HG03196 (cell line): ENCODE data around the gene PLOD3.

Experiments
- ATAC-seq: cut with Tn5 transposase; IDR thresholded peaks from one replicate; pipeline ENCODE4 v1.9.1; 2021; ENCODE audit not compliant: unreplicated experiment

Gene PLOD3

DNA sequence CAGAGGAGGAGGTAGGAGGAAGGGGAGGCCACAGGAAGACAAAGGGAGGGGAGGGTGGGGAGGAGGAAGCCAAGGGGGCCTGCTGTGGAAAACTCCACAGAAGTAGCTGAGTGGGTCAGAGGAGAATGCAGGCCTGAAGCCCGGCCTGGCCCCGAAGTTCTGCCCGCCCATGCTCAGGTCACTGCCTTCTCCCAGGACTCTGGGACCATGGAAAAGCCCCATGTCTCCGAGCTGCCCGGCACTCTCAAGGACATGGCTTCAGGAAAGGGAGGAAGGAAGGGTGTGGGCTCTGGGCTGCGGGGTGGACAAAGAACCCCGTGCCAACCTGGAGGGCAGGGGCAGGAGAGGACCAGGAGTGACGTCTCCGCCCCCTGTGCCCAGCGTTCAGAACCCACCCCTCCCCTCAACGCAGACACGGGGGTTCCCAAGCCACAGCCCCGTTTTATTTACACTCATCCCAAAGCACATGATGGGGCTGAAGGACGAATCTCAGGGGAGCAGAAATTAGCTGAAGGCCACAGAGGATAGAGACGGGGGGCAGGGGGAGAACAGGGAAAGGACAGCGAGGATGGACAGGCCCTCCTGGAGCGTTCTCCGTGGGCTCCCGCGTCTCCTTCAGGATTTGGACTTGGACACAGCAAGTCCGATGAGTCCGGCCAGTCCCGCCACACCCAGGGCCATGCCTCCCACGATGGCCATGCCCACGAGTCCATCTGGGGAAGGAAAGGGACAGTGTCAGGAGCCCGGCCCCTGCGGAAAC, 22.0 kb upstream of the PLOD3 start:
- ATAC-seq = no peak

DNA sequence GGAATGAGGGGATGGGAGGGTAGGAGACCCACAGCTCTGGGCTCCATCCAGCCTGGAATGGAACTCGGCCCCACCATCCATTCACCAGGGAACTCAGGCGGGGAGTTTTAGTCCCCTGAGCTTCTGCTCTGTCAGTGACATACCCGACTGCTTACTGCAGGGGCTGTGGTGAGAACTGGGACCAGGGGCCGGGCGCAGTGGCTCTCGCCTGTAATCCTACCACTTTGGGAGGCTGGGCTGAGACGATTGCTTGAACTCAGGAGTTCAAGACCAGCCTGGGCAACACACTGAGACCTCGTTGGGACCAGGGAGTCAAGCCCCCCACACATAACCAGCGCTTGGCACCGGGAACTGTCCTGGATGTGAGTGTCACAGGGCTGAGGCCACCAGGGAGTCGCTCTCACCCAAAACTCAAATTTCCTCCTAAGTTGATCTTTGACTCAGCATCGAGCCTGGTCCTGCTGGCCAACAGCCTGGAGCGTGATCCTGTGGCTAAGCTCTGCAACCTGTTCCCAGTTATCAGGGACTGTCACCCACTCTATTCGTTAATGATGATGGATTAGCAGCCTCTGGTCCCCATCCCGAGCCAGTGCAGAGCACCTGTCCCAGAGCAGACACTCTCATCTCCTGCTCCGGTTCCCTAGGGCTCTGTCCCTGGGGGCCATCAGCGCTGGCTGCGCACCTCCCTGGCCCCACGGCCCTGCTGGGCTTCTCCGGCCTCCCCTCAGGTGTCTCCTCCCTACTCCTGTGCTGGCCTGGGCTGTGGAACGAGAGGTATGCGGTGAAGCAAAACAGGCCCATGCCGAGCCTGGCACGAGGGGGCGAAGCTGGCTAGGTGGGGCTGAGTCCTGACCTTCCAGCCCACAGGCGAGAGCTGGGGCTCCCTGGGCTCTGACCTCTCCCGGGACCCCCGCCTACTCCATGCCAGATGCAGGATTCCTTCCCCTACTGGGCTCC, 21.1 kb upstream of the PLOD3 start:
- ATAC-seq = no peak

DNA sequence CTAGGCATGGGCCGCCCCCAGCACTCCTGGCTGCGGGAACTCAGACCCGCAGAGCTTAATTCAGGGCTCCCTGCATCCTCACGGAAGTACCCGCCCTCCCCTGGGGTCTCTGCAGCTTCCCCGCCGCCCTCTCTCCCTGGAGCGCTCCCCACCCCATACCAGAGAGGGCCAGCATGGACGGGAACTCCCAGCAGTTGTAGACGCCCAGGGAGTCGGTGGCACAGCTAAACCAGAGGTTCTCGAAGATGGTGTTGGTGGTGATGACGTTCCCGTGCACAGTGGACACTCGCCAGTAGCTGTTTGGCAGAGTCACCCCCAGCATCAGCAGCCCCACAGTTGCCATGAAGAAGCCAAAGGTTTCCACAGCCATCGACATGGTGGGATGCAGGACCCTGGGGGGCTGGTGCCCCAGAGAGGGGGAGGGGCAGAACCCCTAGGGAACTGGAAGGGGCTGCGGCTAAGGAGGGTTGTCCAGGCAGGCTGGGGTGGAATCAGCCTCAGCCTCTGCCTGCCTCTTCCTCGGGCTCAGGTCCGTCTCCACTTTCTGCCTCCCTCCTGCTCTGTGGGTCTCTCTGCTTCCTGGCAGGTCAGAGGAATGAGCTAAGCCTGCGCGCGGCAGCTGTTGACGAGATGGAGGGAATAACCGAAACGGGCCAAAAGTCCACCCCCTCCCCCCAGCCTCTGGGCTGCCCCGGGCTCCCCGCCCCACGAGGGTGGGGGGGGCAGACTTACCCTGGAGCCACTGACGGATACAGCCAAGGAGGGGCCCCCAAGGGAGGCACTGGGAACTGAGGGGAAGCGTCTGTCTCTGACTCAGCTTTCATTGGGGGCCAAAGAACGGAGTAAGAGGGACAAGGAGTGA, 20.1 kb upstream of the PLOD3 start, which contains the start of gene CLDN15:
Gene CLDN15, minus strand, starts transcription at position 597 of the 862 bp plus-strand sequence. Its CDS starts 221 bp downstream, at position 376.
- no peak for ATAC-seq

DNA sequence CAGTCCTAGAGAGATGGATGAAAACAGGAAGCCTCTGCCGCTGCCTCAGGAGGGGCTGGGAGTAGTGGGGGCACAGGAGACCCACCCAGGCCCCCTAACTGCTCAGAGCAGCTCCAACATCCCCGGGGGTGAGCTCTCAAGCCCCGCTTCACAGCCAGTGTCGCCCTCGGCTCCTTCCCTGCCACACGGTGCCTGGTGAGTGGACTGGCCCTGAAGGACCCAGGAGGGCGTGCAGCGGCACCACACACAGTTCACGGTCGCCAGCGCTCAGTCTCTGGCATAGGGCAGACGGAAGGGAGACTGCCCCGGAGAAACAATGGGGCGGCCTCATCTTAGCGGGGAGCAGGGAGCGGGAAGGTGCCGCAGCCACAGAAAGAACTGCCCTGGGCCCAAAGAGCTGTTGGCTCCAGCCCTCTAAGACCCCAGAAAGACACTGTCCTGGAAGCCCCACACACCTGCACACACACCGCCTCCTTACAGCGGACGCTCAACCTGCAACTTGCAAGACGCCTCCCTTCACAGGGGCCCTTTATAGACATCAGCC, 19.0 kb upstream of the PLOD3 start:
- no peak for ATAC-seq

DNA sequence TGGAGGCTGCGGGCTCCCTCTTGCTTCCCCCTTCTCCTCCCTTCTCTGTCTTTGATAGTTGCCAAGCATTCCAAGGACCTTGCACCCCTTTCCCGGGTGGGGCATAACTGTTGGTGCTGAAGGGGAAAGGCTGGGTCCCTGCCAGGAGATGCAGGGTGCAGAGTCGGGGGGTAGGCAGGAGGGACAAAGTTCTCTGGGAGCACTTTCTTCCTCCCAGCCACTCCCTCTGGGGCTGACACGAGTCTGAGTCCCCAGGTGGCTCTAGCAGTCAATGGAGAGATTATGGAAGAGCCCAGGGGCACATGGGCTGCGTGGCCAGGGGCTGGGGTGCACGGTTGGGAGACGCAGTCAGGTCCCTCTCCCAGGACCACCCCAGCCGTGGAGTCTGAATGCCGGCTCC, 18.1 kb upstream of the PLOD3 start:
- no peak for ATAC-seq

DNA sequence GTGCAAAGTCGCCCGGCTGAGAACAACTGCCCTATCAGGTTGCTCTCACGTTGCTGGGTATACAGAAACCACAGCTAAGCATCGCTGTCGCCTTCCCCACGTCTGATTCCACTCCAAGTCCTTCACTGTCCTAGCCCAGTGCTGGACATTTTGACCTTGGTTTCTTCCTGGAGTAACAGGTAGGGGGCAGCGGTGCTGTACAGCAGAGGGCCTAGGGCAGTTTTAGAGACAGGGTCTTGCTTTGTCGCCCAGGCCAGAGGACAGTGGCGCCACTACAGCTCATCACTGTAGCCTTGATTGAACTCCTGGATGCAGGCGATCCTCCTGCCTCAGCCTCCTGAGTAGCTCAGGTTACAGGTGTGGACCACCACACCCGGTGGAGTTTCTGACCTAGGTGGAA, 17.7 kb upstream of the PLOD3 start:
- ATAC-seq = no peak

DNA sequence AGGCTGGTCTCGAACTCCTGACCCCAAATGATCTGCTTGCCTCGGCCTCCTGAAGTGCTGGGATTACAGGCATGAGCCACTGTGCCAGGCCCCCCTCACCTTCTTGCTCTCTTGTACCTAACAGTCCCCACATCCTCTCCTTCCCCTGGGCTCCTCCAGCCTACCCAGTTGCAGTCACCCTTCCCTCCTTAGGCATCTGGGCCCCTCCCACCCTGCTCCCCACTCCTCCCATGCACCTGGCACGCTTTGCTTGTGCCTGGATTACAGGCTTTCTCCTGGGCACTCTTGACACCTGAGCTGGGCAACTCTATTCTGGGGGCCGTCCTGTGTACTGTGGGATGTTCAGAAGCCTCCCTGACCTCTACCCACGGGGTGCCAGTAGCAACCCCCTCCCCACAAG, 17.3 kb upstream of the PLOD3 start:
- ATAC-seq = no peak

DNA sequence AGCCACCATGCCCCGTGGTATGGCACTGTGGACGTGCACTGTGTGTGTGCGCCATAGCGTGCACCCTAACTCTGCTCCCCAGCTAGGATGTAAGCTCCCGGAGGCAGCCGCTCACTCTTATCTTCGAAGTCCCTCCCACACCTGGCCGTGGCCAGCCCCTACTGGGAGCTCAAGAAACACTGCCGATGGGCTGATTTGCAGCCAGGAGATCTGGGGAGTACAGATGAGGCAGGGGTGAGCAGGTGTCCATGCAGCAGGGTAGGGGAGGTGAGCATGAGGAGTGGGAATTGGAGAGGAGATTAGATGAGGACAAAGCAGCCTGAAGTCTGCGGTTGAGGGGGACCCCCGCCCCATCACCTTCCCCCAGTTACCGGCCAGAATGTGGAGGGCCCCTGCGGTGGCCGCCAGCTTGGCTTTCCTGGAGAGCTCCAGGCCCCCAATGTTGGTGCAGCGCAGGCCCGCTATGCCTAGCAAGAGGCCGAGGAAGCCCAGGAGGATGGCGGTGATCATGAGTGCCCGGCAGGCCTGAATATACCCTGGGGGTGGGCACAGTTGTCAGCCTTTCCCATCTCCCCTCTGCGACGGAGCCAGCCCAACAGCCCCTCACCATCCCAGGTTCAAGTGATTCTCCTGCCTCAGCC, 16.6 kb upstream of the PLOD3 start:
- no peak for ATAC-seq

DNA sequence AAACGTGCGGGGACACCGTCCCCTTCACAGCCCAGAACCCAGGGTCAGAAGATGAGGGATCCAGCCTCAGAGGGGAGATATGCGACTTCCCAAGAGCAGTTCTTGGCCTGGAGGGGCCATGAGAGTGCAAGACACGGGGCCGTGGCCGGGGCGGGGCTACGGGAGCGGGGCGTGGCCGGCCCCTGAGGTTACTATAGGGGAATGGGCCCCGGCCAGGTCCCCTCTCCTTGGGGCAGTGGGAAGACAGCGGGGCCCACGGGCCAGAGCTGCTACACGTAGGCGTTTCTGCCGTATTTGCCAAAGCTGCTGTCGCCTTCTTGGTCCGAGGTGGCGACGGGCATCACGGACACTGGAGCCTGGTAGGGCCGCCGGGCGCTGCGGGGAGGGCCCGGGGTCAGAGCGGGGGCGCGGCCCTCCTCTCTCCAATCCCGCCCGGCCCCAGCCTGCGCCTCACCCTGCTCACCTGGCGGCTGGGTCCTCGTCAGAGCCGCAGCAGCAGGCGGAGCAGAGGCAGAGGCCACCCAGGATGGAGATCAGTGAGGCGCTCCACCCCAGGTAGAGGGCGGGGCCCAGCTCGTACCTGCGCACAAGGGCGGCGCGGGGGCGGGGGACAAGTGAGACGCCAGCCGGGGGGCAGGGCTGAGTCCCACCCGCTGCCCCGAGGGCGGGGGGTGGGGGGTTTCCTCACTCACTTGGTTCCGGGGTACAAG, 14.9 kb upstream of the PLOD3 start:
- ATAC-seq = no peak

DNA sequence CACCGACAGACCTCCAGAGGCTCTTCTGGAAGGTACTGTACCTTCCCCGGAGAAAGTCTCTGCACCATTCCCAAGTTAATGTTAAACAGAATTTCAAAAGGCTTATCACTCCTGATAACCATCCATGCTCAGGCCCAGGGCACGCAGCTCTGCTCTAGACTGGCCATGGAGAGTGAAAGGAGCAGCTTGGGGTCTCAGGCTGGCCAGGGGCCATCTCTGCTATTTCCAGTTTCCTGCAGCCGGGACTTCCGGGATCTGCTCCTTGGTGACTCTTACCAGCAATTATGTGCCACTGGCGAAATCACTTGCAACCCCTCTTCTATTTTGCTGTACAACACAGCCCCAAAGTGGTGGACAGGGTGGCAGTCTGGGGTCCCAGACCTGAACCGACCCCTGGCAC, 14.3 kb upstream of the PLOD3 start:
- ATAC-seq = no peak

DNA sequence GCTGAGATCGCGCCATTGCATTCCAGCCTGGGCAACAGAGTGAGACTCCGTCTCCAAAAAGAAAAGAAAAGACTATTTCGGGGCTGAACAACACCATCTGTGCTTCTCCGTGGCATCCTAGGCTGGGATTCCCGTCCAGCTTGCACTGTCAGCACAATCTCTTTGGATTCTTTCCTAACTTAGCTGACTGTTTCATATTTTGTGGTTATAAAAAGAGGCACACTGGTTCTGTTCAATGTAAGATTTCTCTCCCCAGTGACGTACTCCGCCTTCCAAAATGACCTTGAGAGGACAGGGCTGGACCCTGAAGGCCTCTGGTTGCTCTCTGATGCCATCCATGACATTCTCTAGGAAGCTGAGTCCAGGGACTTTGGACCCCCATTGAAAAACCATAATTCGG, 9.3 kb upstream of the PLOD3 start:
- ATAC-seq = no peak

DNA sequence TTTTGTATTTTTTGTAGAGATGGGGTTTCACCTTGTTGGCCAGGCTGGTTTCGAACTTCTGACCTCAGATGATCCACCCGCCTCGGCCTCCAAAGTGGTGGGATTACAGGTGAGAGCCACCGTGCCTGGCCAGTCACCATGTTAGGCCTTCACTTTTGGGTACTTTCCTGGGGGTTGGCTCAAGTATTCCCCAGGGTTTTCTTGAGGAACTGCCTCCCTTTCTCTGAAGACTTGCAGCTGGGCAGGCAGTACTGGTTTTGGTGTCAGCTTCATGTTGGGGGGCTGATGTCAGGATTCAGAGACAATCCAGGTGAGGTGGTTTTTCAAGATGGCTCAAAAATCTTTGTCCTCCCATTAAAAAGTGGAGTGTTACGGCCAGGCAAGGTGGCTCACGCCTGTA, 8.3 kb upstream of the PLOD3 start:
- ATAC-seq = no peak

DNA sequence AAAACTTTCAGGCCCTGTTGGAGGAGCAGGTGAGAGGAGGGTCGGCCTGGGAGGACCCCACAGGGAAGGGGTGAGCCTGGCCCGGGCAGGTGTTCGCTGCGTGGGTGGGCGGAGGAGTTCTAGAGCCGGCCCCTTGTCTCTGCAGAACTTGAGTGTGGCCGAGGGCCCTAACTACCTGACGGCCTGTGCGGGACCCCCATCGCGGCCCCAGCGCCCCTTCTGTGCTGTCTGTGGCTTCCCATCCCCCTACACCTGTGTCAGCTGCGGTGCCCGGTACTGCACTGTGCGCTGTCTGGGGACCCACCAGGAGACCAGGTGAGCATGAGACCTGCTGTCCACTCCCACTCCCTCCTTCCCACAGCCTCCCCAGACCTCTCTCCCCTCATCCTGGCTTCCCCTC, 6.1 kb upstream of the PLOD3 start:
- ATAC-seq = no peak

DNA sequence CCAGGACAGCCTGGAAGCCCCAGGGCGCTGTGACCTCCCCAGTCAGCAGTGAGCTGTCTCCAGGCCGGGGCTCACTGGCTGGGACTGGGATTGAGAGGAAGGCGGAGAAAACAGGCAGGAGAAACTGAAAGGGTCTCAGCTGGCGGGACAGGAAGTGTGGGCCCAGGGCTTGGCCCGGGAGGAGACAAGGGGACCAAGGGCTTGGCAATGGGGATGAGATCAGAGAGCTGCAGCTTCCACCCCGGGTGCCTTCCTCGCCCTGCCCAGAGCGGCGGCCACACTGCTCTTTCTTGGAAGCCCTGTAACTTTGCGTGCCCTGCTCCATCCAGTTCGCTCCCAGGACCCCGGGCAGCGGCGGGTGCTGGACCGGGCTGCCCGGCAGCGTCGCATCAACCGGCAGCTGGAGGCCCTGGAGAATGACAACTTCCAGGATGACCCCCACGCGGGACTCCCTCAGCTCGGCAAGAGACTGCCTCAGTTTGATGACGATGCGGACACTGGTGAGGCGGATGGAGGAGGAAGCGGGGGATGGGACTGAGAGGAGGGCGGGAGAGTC, 5.0 kb upstream of the PLOD3 start:
- no peak for ATAC-seq

DNA sequence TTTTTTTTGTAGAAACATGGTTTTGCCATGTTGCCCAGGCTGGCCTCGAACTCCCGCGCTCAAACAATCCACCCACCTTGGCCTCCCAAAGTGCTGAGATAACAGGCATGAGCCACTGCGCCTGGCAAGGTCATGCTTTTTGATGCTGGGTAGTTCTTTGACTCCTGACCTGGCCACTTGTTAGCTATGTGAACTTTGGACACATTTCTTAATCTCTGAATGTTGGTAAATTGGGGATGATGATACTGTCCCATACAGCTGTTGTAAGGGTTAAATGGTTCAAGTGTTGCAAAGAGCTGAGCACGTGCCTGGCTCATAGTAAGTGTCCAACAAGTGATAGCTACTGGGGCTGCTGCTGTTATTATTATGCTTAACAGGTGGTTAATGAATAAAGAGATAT, 2.9 kb upstream of the PLOD3 start:
- ATAC-seq = no peak

DNA sequence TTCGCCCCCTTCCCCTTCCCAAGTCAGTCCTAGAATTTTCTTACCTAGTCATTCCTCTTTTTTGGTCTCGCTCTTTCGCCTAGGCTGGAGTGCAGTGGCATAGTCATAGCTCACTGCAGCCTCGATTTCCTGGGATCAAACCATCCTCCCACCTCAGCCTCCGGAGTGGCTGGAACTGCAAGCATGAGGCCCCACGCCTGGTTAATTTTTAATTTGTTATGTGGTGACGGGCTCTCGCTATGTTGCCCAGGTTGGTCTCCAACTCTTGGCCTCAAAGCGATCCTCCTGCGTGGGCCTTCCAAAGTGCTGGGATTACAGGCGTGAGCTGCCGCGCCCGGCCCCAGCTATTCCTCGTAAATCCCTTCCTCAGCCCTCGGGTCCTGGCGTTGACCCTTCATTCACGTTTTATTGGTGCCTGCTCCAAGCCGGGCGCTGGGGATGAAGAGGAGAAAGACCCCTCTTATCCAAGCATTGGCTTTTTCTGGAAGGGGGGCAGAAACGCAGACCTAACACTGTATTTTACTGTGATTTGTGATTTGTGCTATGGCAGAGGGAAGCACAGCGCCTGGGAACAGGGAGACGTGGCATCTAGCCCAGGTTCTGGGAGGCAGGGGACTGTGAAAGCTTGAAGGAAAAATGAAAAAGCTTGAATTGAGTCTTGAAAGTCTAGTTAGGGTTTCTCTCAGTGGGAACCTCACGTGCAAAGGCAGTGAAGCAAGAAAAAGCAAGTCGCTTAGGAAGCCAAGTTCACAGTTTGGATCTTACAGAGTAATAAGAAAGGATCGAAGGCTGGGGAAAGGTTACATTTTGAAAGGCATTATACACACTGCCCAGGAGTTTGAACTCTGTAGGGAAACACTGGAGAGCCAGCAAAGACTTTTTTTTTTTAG, 1.1 kb upstream of the PLOD3 start:
- ATAC-seq = no peak

DNA sequence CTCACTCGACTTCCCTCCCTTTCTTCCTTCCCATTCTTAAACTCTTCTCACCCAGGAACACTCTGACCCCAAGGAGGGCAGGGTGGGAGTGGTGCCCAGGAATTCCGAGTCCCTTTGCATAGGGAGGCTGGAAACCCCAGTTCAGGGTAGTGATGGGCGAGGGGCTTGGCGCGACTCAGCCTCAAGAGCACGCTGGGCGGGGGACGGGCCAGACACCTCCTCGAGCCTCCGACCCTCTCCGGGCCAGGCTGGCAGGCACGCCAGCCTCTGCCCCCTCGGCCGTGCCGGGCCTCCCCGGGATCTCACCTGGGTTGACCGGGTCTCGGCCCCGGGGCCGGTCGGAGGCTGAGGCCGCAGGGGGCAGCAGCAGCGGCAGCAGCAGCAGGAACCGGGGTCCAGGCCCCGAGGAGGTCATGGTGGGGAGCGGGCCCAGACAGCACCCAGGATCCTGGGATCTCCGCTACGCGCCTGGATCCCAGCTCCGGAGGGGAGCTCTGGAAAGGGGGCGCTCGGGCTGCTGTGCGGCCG, 457 bp downstream of the PLOD3 start:
- peak; percentile 15 for ATAC-seq
